Astrocyte of the hippocampus (primary cell): Measurements from ENCODE around the gene THSD7A.
A peak's percentile ranks its signal among the peaks of the same experiment; 100 is the strongest.

Source experiments
- DNase-seq: peaks from one replicate; pipeline ENCODE4 v3.0.0; 2011; ENCODE audit warnings: low read depth, low spot score

THSD7A gene

GRCh38 chr7:11633310-11633709, 198.7 kb downstream of the THSD7A start:
- no peak for DNase-seq

- no peak for DNase-seq
These were observed 201.6 kb downstream of the THSD7A start for GRCh38 chr7:11630355-11630754.

- peak; percentile 51 for DNase-seq
These were observed 206.3 kb downstream of the THSD7A start for GRCh38 chr7:11625669-11626068.

- DNase-seq: no peak
These were observed 208.8 kb downstream of the THSD7A start for GRCh38 chr7:11623093-11623678.

- DNase-seq: no peak
These were observed 211.4 kb downstream of the THSD7A start for GRCh38 chr7:11620406-11621253.

GRCh38 chr7:11616466-11616865, 215.5 kb downstream of the THSD7A start:
- DNase-seq: no peak

GRCh38 chr7:11615174-11615573, 216.8 kb downstream of the THSD7A start:
- DNase-seq: no peak

GRCh38 chr7:11613292-11613930, 218.6 kb downstream of the THSD7A start:
- DNase-seq: no peak

GRCh38 chr7:11612737-11613136, 219.3 kb downstream of the THSD7A start:
- no peak for DNase-seq

GRCh38 chr7:11609096-11609670, 222.8 kb downstream of the THSD7A start:
- DNase-seq: no peak

- peak; percentile 52 for DNase-seq
These were observed 224.3 kb downstream of the THSD7A start for GRCh38 chr7:11607686-11608085.

GRCh38 chr7:11605749-11606148, 226.2 kb downstream of the THSD7A start:
- no peak for DNase-seq

- DNase-seq: peak; percentile 20
These were observed 227.5 kb downstream of the THSD7A start for GRCh38 chr7:11604505-11604904.

- DNase-seq: no peak
These were observed 230.2 kb downstream of the THSD7A start for GRCh38 chr7:11601761-11602160.

GRCh38 chr7:11593322-11593721, 238.7 kb downstream of the THSD7A start:
- DNase-seq: no peak

- no peak for DNase-seq
These were observed 239.3 kb downstream of the THSD7A start for GRCh38 chr7:11592699-11593098.

GRCh38 chr7:11591943-11592342, 240.1 kb downstream of the THSD7A start:
- DNase-seq: no peak

- no peak for DNase-seq
These were observed 240.9 kb downstream of the THSD7A start for GRCh38 chr7:11591055-11591633.

- no peak for DNase-seq
These were observed 242.7 kb downstream of the THSD7A start for GRCh38 chr7:11589251-11589650.

- DNase-seq: no peak
These were observed 244.2 kb downstream of the THSD7A start for GRCh38 chr7:11587814-11588213.

- no peak for DNase-seq
These were observed 244.9 kb downstream of the THSD7A start for GRCh38 chr7:11587048-11587447.

- DNase-seq: no peak
These were observed 247.5 kb downstream of the THSD7A start for GRCh38 chr7:11584406-11585031.
